GM19238 (cell line): ENCODE measurements around the gene SPACA7.

Experiments used
- DNase-seq: peaks from one replicate; pipeline ENCODE4 v3.0.0; 2011; ENCODE audit warnings: low spot score; ENCODE audit not compliant: insufficient read length

Gene SPACA7

GRCh38 chr13:112447761-112448603 is 71.8 kb downstream of the SPACA7 start:
- no peak for DNase-seq

GRCh38 chr13:112448621-112449544 is 72.7 kb downstream of the SPACA7 start:
- DNase-seq, result no peak

GRCh38 chr13:112449545-112449930 is 73.4 kb downstream of the SPACA7 start:
- DNase-seq, result no peak

- no peak for DNase-seq
Observed at GRCh38 chr13:112450118-112450903, 74.2 kb downstream of the SPACA7 start.

GRCh38 chr13:112450904-112451240 is 74.7 kb downstream of the SPACA7 start:
- no peak for DNase-seq

GRCh38 chr13:112451512-112452379 is 75.6 kb downstream of the SPACA7 start:
- no peak for DNase-seq

- no peak for DNase-seq
Observed at GRCh38 chr13:112452380-112453206, 76.4 kb downstream of the SPACA7 start.

- DNase-seq, result no peak
Observed at GRCh38 chr13:112453207-112453829, 77.2 kb downstream of the SPACA7 start.

GRCh38 chr13:112453874-112454647 is 77.9 kb downstream of the SPACA7 start:
- DNase-seq, result no peak

GRCh38 chr13:112454648-112455334 is 78.6 kb downstream of the SPACA7 start:
- DNase-seq, result no peak

GRCh38 chr13:112455476-112456059 is 79.4 kb downstream of the SPACA7 start:
- DNase-seq, result no peak

GRCh38 chr13:112456138-112457056 is 80.2 kb downstream of the SPACA7 start:
- no peak for DNase-seq

GRCh38 chr13:112457081-112457480 is 80.9 kb downstream of the SPACA7 start:
- DNase-seq, result no peak

GRCh38 chr13:112457485-112457884 is 81.3 kb downstream of the SPACA7 start:
- DNase-seq, result no peak

GRCh38 chr13:112462408-112462807 is 86.3 kb downstream of the SPACA7 start:
- DNase-seq, result no peak

GRCh38 chr13:112464720-112465119 is 88.6 kb downstream of the SPACA7 start:
- no peak for DNase-seq
